SK-N-SH (cell line): ENCODE data around the gene LSM10. TPM values are rescaled to one million over a fixed set of nuclear protein-coding genes. Genes with fewer than 3 reads are reported as not detected.

Experiments used
- ELF1 ChIP-seq: IDR thresholded peaks from 2 replicates; pipeline ENCODE4 v1.4.0; 2012
- EP300 ChIP-seq, 2 experiments: IDR thresholded peaks; 2 replicates each; pipeline versions ENCODE4 v1.4.0 to v1.6.1; 2012; ENCODE audit warnings: borderline replicate concordance in 1 of 2, low read depth in 1 of 2, low read length in 1 of 2
- EZH2phosphoT487 ChIP-seq: fragments of 200-600 bp; sonication (generic); IDR thresholded peaks from 2 replicates; pipeline ENCODE4 v1.6.1; 2017; ENCODE audit warnings: low read depth, mixed run types, mild to moderate bottlenecking, antibody characterized with exemption, moderate library complexity, borderline replicate concordance
- FOSL2 ChIP-seq: IDR thresholded peaks from 2 replicates; pipeline ENCODE4 v1.4.0; 2012; ENCODE audit warnings: low read depth, mild to moderate bottlenecking, moderate library complexity, borderline replicate concordance
- FOXJ3 ChIP-seq: sonication (generic); formaldehyde crosslinking; IDR thresholded peaks from 2 replicates; pipeline ENCODE4 v1.5.1; 2020; ENCODE audit warnings: mild to moderate bottlenecking, missing genetic modification reagents
- FOXM1 ChIP-seq: IDR thresholded peaks from 2 replicates; pipeline ENCODE4 v1.4.0; 2012; ENCODE audit warnings: low read depth, mild to moderate bottlenecking
- GABPA ChIP-seq: IDR thresholded peaks from 2 replicates; pipeline ENCODE4 v1.4.0; 2012; ENCODE audit warnings: low read depth, mild to moderate bottlenecking
- GATA2 ChIP-seq: sonication (generic); formaldehyde crosslinking; IDR thresholded peaks from 2 replicates; pipeline ENCODE4 v1.5.0; 2020; ENCODE audit warnings: mild to moderate bottlenecking, missing genetic modification reagents
- JUND ChIP-seq: IDR thresholded peaks from 2 replicates; pipeline ENCODE4 v1.4.0; 2012
- MAX ChIP-seq: IDR thresholded peaks from 2 replicates; pipeline ENCODE4 v1.4.0; 2012; ENCODE audit warnings: low read depth
- MXI1 ChIP-seq: IDR thresholded peaks from 2 replicates; pipeline ENCODE4 v1.6.1; 2012; ENCODE audit warnings: mild to moderate bottlenecking, low read depth, low read length, improper control_type of control experiment
- NFIC ChIP-seq: IDR thresholded peaks from 2 replicates; pipeline ENCODE4 v1.4.0; 2012; ENCODE audit warnings: borderline replicate concordance
- NRF1 ChIP-seq: IDR thresholded peaks from 2 replicates; pipeline ENCODE4 v1.6.1; 2012; ENCODE audit warnings: low read depth, mild to moderate bottlenecking, low read length
- PBX3 ChIP-seq: IDR thresholded peaks from 2 replicates; pipeline ENCODE4; 2012
- POLR2AphosphoS5 ChIP-seq: IDR thresholded peaks from 2 replicates; pipeline ENCODE4 v1.6.1; 2012; ENCODE audit warnings: low read depth, low read length
- RAD21 ChIP-seq: IDR thresholded peaks from 2 replicates; pipeline ENCODE4 v1.6.1; 2012; ENCODE audit warnings: mild to moderate bottlenecking, low read length
- RCOR1 ChIP-seq: fragments of 150-350 bp; IDR thresholded peaks from 2 replicates; pipeline ENCODE4 v1.6.1; 2017; ENCODE audit warnings: antibody characterized with exemption, low read length
- RFX5 ChIP-seq: IDR thresholded peaks from 2 replicates; pipeline ENCODE4 v1.6.1; 2012; ENCODE audit warnings: mild to moderate bottlenecking, improper control_type of control experiment, low read length
- RXRA ChIP-seq: IDR thresholded peaks from 2 replicates; pipeline ENCODE4 v1.4.0; 2012; ENCODE audit warnings: low read depth, mild to moderate bottlenecking, borderline replicate concordance
- SIN3A ChIP-seq: IDR thresholded peaks from 2 replicates; pipeline ENCODE4 v1.6.1; 2012; ENCODE audit warnings: low read depth, mild to moderate bottlenecking, low read length, moderate library complexity, borderline replicate concordance
- SMC3 ChIP-seq: IDR thresholded peaks from 2 replicates; pipeline ENCODE4 v1.6.1; 2012; ENCODE audit warnings: low read depth, low read length, improper control_type of control experiment
- TAF1 ChIP-seq: IDR thresholded peaks from 2 replicates; pipeline ENCODE4 v1.6.1; 2012; ENCODE audit warnings: low read depth, mild to moderate bottlenecking, low read length, moderate library complexity, borderline replicate concordance
- TCF12 ChIP-seq: IDR thresholded peaks from 2 replicates; pipeline ENCODE4 v1.4.0; 2012
- TEAD4 ChIP-seq: IDR thresholded peaks from 2 replicates; pipeline ENCODE4 v1.4.0; 2012; ENCODE audit warnings: mild to moderate bottlenecking, borderline replicate concordance; ENCODE audit not compliant: insufficient read depth
- USF1 ChIP-seq: IDR thresholded peaks from 2 replicates; pipeline ENCODE4 v1.4.0; 2012; ENCODE audit warnings: low read depth, borderline replicate concordance
- YY1 ChIP-seq: IDR thresholded peaks from 2 replicates; pipeline ENCODE4 v1.4.0; 2012; ENCODE audit warnings: low read depth, mild to moderate bottlenecking
- polyA plus RNA-seq, 3 experiments: library from polyadenylated mRNA; depleted of rRNA; stranded (reverse); fragments of >200 nt; gene quantifications; 2 replicates each; pipeline ENCODE4 v1.2.3, GENCODE V29; 2012
- TF ChIP-seq, protein P1 (sequence below): IDR thresholded peaks from 2 replicates; pipeline ENCODE4 v1.4.0; 2012; ENCODE audit warnings: low read depth, borderline replicate concordance
- TF ChIP-seq, protein P2 (sequence below): fragments of 200-600 bp; sonication (generic); IDR thresholded peaks from 2 replicates; pipeline ENCODE4 v1.6.1; 2017; ENCODE audit warnings: antibody characterized with exemption, mild to moderate bottlenecking, moderate library complexity

Gene LSM10
- polyA plus RNA-seq, 1 of the 3 experiments (the other 2 are of a cell fraction) = 96.8 TPM

DNA sequence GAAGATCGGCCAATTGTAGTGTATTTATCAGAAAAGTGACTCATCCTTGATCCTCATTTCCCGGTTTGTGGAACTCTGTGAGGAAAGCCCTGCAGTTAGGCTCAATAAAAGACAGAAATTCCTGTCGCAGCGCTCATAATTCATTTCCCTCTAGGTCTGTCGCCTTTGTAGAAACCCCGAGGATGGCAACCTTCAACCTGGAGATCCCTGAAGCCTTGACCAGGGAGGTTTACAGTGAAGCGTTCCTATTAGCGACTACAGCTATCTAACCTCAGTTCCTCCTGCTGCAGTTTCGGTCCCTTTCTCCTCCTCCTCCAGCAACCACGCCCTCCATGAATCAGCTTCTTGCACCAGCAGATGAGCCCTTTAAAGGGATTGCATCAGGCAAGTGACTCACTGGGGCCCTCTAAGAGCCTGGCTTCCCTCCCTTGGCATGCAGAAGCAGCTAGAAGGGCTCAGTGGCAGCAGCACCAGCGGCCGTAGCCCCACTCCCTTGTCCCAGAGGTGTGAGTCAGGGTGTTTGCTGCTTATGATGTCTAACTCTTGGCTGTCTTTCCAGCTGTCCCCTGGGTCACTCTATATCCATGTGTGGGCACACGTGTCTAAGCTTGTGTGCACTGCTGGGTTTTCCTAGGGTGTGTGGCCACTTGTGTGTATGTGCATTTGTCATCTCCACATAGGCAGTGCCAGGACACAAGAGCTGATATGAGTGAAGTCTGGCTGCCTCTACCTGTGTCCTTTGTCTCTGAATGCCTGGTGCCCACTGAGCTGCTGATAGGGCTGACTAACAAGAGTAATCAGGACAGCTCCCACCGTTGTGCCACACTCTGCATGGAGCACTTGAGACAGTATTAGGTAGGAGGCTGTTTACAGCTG, 11.2 kb downstream of the LSM10 start (continued):
- TF ChIP-seq, protein P1, sequence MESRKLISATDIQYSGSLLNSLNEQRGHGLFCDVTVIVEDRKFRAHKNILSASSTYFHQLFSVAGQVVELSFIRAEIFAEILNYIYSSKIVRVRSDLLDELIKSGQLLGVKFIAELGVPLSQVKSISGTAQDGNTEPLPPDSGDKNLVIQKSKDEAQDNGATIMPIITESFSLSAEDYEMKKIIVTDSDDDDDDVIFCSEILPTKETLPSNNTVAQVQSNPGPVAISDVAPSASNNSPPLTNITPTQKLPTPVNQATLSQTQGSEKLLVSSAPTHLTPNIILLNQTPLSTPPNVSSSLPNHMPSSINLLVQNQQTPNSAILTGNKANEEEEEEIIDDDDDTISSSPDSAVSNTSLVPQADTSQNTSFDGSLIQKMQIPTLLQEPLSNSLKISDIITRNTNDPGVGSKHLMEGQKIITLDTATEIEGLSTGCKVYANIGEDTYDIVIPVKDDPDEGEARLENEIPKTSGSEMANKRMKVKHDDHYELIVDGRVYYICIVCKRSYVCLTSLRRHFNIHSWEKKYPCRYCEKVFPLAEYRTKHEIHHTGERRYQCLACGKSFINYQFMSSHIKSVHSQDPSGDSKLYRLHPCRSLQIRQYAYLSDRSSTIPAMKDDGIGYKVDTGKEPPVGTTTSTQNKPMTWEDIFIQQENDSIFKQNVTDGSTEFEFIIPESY = no peak; the same call in 1 of the 2 replicates
- no peak for TF ChIP-seq NRF1
- TF ChIP-seq JUND = peak; percentile 95
- peak; percentile 87 for TF ChIP-seq TCF12
- TF ChIP-seq YY1 = no peak
- TF ChIP-seq MAX = peak; percentile 94
- peak; percentile 54; the same call in 1 of the 2 replicates for TF ChIP-seq FOXM1
- no peak for TF ChIP-seq GABPA
- peak; percentile 100 for TF ChIP-seq FOSL2
- TF ChIP-seq TAF1 = peak; percentile 75
- TF ChIP-seq, protein P2, sequence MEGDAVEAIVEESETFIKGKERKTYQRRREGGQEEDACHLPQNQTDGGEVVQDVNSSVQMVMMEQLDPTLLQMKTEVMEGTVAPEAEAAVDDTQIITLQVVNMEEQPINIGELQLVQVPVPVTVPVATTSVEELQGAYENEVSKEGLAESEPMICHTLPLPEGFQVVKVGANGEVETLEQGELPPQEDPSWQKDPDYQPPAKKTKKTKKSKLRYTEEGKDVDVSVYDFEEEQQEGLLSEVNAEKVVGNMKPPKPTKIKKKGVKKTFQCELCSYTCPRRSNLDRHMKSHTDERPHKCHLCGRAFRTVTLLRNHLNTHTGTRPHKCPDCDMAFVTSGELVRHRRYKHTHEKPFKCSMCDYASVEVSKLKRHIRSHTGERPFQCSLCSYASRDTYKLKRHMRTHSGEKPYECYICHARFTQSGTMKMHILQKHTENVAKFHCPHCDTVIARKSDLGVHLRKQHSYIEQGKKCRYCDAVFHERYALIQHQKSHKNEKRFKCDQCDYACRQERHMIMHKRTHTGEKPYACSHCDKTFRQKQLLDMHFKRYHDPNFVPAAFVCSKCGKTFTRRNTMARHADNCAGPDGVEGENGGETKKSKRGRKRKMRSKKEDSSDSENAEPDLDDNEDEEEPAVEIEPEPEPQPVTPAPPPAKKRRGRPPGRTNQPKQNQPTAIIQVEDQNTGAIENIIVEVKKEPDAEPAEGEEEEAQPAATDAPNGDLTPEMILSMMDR = peak; percentile 18; the same call in 1 of the 2 replicates
- 0 out of 2 replicates have a peak, but pooled peaks have one; percentile 21 for TF ChIP-seq TEAD4
- peak; percentile 95 for TF ChIP-seq SIN3A
- no peak for TF ChIP-seq SMC3
- TF ChIP-seq RCOR1 = no peak
- TF ChIP-seq NFIC = peak; percentile 84
- no peak for TF ChIP-seq EZH2phosphoT487
- no peak for TF ChIP-seq USF1
- no peak for TF ChIP-seq FOXJ3 (CRISPR knock-in tag)
- peak in 1 of 2 experiments; percentile 78; a peak in 2 of 4 replicates for TF ChIP-seq EP300 (IDR thresholded peaks at IDR 0.05; ENCODE audit: borderline replicate concordance in 1 of 2, low read depth in 1 of 2, low read length in 1 of 2)
- TF ChIP-seq GATA2 = no peak
- no peak for TF ChIP-seq RFX5
- TF ChIP-seq RXRA = no peak; the same call in 1 of the 2 replicates
- peak; percentile 44; the same call in 1 of the 2 replicates for TF ChIP-seq MXI1
- no peak; the same call in 1 of the 2 replicates for TF ChIP-seq ELF1
- peak; percentile 94 for TF ChIP-seq POLR2AphosphoS5
- TF ChIP-seq RAD21 = no peak
- TF ChIP-seq PBX3 = peak; percentile 75
- TF ChIP-seq, all 33 proteins: peak for 15
